Measurements from ENCODE around the gene AFMID. TPM values are rescaled to one million over a fixed set of nuclear protein-coding genes. Genes with fewer than 3 reads are reported as not detected.
A peak's percentile ranks its signal among the peaks of the same experiment; 100 is the strongest.

Gene AFMID
- total and polyA plus RNA-seq, 9 of the 15 experiments (the other 6 are each of a cell fraction or from before 2014, with no cell fraction given), result 62.1 to 188 (median 74.4) TPM

DNA sequence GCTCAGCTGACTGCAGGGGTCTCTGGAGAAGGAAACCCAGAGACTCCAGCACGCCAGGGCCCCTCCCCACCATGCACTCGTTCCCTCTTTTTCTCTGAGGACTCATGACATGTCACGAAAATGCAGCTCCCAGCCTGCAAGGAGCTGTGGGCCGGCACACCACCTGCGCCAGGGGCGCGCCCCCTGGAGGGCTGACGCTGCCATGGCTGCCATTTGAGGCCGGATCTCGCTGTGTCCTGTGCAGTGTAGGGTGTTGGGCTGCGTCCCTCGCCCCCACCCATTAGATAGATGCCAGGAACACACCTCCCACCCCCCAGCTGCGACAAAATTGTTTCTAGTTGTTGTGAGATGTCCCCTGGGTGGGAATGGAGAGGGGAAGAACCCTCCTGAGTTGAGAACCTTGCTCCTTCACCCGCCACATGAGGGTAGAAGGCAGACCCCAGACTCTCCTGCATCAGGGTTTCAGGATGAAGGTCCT, 10.6 kb upstream of the AFMID start (continued):
- TF ChIP-seq MAX (CRISPR knock-in tag; IDR thresholded peaks at IDR 0.05) (peak; percentile 69), ZNF431 (CRISPR knock-in tag; IDR thresholded peaks at IDR 0.05) (no peak), ETV1 (tag; conservative IDR thresholded peaks at IDR 0.05; ENCODE audit: low read depth) (peak; percentile 30; the same call in 1 of the 2 replicates), STAT6 (CRISPR knock-in tag; IDR thresholded peaks at IDR 0.05) (no peak), AFF4 (CRISPR knock-in tag; IDR thresholded peaks at IDR 0.05) (no peak; the same call in 1 of the 2 replicates), CEBPZ (IDR thresholded peaks at IDR 0.05; ENCODE audit: borderline replicate concordance, low read depth, low read length) (no peak), FIP1L1 (IDR thresholded peaks at IDR 0.05; ENCODE audit: low read depth, low read length, poor library complexity, severe bottlenecking) (peak; percentile 29), MCM5 (IDR thresholded peaks at IDR 0.05; ENCODE audit: low read depth) (no peak), SRSF9 (IDR thresholded peaks at IDR 0.05; ENCODE audit: borderline replicate concordance, low read depth, low read length) (no peak), ZNF444 (CRISPR knock-in tag; IDR thresholded peaks at IDR 0.05) (no peak), NCOR1 (IDR thresholded peaks at IDR 0.05) (no peak), ARID3A (IDR thresholded peaks at IDR 0.05; ENCODE audit: borderline replicate concordance, low read depth, low read length) (no peak)
- TF ChIP-seq, protein P1, sequence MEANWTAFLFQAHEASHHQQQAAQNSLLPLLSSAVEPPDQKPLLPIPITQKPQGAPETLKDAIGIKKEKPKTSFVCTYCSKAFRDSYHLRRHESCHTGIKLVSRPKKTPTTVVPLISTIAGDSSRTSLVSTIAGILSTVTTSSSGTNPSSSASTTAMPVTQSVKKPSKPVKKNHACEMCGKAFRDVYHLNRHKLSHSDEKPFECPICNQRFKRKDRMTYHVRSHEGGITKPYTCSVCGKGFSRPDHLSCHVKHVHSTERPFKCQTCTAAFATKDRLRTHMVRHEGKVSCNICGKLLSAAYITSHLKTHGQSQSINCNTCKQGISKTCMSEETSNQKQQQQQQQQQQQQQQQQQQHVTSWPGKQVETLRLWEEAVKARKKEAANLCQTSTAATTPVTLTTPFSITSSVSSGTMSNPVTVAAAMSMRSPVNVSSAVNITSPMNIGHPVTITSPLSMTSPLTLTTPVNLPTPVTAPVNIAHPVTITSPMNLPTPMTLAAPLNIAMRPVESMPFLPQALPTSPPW (CRISPR knock-in tag; IDR thresholded peaks at IDR 0.05), result peak; percentile 31; the same call in 1 of the 2 replicates
